Activated T-cell treated with anti-CD3 and anti-CD28 coated beads, Interleukin-2, amount 50 U/mL, for 48 hours (primary cell): ENCODE measurements around the gene SSR1.

ENCODE experiments used
- DNase-seq, 2 experiments: peaks; one replicate each; pipeline ENCODE4 v3.0.0-alpha.2; 2020

Gene SSR1

GRCh38 chr6:7237653-7238188 lies 75.3 kb downstream of the SSR1 start:
- no peak for DNase-seq

GRCh38 chr6:7236306-7237209 lies 76.4 kb downstream of the SSR1 start:
- DNase-seq: no peak

- no peak for DNase-seq
Measured at GRCh38 chr6:7235712-7236305, 77.2 kb downstream of the SSR1 start.

- DNase-seq: no peak
Measured at GRCh38 chr6:7234547-7234946, 78.5 kb downstream of the SSR1 start.

DNA sequence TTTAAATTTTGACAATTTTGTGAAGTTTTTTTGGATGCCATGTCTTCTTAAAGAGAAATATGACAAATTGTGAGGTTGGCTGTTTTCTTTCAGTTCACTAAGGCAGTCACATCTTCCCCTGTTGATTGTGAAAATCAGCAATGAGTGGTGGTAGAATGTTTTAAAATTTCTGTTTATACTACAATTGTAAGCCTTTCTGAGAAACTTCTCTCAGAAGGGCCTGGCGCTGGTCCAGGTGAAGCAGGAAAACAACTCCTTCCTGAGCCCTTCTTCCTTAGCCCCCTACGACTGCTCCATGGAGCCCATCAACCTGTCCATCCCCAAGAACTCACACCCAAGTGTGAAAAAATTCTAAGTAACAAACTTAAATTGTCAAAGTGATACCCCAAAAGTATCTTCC lies 80.6 kb downstream of the SSR1 start:
- no peak for DNase-seq

DNA sequence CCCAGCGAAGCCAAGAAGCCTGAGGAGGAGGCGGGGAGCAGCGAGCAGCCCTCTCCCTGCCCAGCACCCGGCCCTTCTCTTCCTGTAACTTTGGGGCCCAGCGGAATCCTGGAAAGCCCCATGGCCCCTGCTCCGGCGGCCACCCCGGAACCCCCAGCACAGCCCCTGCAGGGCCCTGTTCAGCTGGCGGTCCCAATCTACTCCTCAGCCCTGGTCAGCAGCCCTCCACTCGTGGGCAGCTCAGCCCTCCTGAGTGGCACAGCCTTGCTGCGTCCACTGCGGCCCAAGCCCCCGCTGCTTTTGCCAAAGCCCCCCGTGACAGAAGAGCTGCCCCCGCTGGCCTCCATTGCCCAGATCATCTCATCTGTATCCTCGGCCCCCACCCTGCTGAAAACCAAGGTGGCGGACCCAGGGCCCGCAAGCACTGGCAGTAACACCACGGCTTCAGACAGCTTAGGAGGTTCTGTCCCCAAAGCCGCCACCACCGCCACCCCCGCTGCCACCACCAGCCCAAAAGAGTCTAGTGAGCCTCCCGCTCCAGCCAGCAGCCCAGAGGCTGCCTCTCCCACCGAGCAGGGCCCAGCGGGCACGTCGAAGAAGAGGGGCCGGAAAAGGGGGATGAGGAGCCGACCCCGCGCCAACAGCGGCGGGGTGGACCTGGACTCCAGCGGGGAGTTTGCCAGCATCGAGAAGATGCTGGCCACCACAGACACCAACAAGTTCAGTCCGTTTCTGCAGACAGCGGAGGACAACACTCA lies 81.9 kb downstream of the SSR1 start:
- no peak for DNase-seq

DNA sequence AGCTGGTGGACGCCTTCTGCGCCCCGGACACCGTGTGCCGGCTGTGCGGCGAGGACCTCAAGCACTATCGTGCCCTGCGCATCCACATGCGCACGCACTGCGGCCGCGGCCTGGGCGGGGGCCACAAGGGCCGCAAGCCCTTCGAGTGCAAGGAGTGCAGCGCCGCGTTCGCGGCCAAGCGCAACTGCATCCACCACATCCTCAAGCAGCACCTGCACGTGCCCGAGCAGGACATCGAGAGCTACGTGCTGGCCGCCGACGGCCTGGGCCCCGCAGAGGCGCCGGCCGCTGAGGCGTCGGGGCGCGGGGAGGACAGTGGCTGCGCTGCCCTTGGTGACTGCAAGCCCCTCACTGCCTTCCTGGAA lies 82.7 kb downstream of the SSR1 start:
- no peak for DNase-seq

GRCh38 chr6:7229376-7230326 lies 83.3 kb downstream of the SSR1 start:
- DNase-seq: no peak

DNA sequence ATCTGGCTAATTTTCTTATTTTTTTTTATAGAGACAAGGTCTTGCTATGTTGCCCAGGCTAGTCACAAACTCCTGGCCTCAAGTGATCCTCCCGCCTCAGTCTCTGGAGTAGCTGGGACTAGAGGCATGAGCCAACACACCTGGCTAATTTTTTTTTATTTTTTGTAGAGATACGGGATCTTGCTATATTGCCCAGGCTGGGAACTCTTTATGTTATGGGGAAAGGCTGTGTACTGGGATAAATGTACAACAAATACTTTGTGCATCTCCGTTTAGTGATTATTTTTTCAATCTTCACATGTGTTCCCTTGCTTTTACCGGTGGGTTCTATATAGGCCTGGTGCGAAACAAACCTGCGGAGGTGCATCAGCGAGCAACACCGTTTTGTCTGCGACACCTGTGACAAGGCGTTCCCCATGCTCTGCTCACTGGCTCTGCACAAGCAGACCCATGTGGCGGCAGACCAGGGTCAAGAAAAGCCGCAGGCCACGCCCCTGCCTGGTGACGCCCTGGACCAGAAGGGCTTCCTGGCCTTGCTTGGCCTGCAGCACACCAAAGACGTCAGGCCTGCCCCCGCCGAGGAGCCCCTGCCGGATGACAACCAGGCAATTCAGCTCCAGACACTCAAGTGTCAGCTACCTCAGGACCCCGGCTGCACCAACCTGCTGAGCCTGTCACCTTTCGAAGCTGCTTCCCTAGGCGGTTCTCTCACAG lies 84.2 kb downstream of the SSR1 start:
- DNase-seq: no peak

DNA sequence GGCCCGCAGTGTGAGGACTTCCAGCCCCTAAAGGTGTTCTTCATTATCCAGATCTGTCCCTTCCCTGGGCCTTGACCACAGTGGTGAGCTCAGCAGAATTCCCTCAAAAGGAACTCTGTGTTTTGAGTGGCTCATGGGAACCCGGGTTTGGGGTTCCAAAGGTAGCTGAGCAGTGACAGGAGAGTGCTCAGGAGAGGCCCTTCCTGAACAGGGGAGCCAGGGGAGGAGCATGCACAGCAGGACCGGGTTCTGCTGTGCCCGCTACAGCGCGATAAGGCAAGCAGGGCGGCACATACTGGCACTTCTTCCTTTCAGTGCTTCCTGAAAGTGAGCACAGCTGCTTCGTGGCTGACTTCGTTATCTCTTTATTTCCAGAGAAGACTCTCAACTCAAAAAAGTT lies 88.3 kb downstream of the SSR1 start:
- no peak for DNase-seq

DNA sequence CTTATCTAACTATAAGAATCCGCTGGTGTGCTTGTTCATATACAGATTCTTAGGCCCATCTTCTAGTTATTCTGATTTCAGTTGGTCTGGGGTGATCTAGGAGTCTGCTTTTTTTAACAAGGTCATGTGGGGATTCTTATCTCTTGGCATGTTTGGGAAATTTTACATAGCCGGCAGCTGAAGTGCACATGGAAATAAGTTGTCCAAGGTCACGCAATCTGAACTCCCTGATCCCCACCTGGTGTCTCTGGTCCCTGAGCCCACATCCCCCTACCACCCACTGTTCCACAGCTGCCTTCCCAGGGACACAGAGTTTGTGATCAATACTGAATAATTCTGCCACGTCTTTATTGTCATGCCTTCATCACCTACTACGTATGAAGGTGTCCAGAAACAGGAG lies 90.8 kb downstream of the SSR1 start:
- DNase-seq: no peak

GRCh38 chr6:7219310-7219709 lies 93.7 kb downstream of the SSR1 start:
- DNase-seq: peak; percentile 39 to 48

GRCh38 chr6:7218406-7218988 lies 94.5 kb downstream of the SSR1 start:
- DNase-seq: no peak
